OCI-LY3 (cell line): ENCODE measurements around the gene TTC7B.

Experiments used
- H2AFZ ChIP-seq: fragments of 200-600, 300-600 bp; shearing (Covaris generic); 2 replicates; pipeline ENCODE4 v1.6.0; 2014; ENCODE audit warnings: antibody characterized with exemption, low read depth, low read length
- H3K27ac ChIP-seq: fragments of 200-600, 300-600 bp; sonication (generic); 2 replicates; pipeline ENCODE4 v1.5.1; 2014; ENCODE audit warnings: mild to moderate bottlenecking, low read length, moderate library complexity, mixed read lengths
- H3K27me3 ChIP-seq: fragments of 200-600, 300-600 bp; sonication (generic); 2 replicates; pipeline ENCODE4 v1.6.1; 2014; ENCODE audit warnings: low read depth, low read length, mixed read lengths
- H3K36me3 ChIP-seq: fragments of 200-600, 300-600 bp; sonication (generic); replicated peaks from 2 replicates; pipeline ENCODE3; 2014; ENCODE audit warnings: low read depth, low read length, mixed read lengths
- H3K4me1 ChIP-seq: fragments of 300-600, 200-600 bp; sonication (generic); 2 replicates; pipeline ENCODE4 v1.6.1; 2014; ENCODE audit warnings: low read length, mixed read lengths
- H3K4me2 ChIP-seq: fragments of 200-600, 300-600 bp; sonication (generic); 2 replicates; pipeline ENCODE4 v1.6.1; 2014; ENCODE audit warnings: low read length, mixed read lengths
- H3K4me3 ChIP-seq: fragments of 300-600, 200-600 bp; sonication (generic); 2 replicates; pipeline ENCODE4 v1.5.1; 2014; ENCODE audit warnings: antibody characterized with exemption, mild to moderate bottlenecking, low read length, moderate library complexity
- H3K79me2 ChIP-seq: fragments of 300-600, 200-600 bp; shearing (Covaris generic); 2 replicates; pipeline ENCODE4 v1.6.1; 2014; ENCODE audit warnings: mild to moderate bottlenecking, low read length, mixed read lengths
- H3K9ac ChIP-seq: fragments of 300-600, 200-600 bp; shearing (Covaris generic); 2 replicates; pipeline ENCODE4 v1.6.0; 2014; ENCODE audit warnings: mild to moderate bottlenecking, low read length, moderate library complexity
- H3K9me3 ChIP-seq: fragments of 200-600, 300-600 bp; shearing (Covaris generic); 2 replicates; pipeline ENCODE4 v1.6.1; 2014; ENCODE audit warnings: low read length, mixed read lengths; ENCODE audit not compliant: insufficient read depth
- H4K20me1 ChIP-seq: fragments of 200-600, 300-600 bp; sonication (generic); 2 replicates; pipeline ENCODE4 v1.6.1; 2016; ENCODE audit warnings: low read length, mixed read lengths; ENCODE audit not compliant: insufficient read depth
- EZH2phosphoT487 ChIP-seq: fragments of 200-600 bp; shearing (Covaris generic); IDR thresholded peaks from 2 replicates; pipeline ENCODE4 v1.6.1; 2018; ENCODE audit warnings: antibody characterized with exemption, mixed run types, low read depth
- TF ChIP-seq, protein P1 (sequence below): fragments of 200-600, 300-600 bp; sonication (generic); IDR thresholded peaks from 2 replicates; pipeline ENCODE4 v1.5.1; 2014; ENCODE audit warnings: antibody characterized with exemption, low read length, low read depth

Gene TTC7B

DNA sequence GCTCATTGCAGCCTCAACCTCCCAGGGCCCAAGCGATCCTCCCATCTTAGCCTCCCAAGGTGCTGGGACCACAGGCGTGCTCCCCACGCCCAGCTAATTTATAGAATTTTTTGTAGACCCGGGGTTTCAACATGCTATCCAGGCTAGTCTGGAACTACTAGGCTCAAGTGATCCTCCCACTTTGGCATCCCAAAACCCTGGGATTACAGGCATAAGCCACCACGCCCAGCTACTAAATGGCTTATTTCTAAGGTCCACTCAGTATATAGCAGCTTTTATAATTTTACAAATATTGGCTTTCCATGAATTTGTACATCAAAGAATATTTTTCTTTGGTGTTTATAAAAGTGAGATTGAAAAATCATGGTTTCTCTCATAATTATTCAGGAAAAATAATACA lies 167.8 kb downstream of the TTC7B start:
- no peaks in the 10 kb centered on the region for H4K20me1 ChIP-seq
- no peaks in the 10 kb centered on the region for H3K79me2 ChIP-seq

DNA sequence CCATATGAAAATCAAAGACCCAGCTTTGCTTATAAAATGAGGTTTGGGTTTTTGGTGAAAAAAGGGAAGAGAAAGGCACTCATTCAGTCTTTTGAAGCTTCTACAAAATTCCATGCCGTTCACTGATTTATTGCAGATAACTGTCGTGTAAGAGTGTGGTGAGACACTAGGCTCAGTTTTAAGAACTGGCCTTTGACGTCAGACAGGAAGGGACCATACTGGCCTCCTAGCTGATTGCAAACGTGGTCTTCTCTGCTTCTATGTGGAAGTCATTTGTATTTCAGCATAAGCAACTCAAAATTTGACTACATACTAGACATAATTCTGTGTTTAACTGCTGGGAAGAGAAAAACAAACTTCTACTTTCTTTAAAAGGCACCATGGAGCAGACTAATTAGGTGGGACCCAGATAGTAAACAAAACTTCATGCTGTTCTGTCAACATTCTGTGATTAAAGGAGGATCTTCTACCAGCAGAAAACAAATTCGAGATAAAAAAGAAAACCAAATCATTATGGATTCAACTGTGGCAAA lies 168.7 kb downstream of the TTC7B start:
- Histone ChIP-seq H3K4me3 (no peak overlapping the region), H3K4me1 (peaks cover 9% of the 10 kb centered on the region), H3K79me2 (no peaks in the 10 kb centered on the region), H2AFZ (no peak overlapping the region), H3K27ac (no peak overlapping the region), H3K4me2 (no peak overlapping the region), H4K20me1 (no peaks in the 10 kb centered on the region), H3K9me3 (no peaks in the 10 kb centered on the region), H3K9ac (no peak overlapping the region), H3K27me3 (no peaks in the 10 kb centered on the region), H3K36me3 (no peaks in the 10 kb centered on the region)
- no peak for TF ChIP-seq EZH2phosphoT487

More for the DNA sequence above, 167.8 kb downstream of the TTC7B start:
- Histone ChIP-seq H3K4me1 (peaks cover 9% of the 10 kb centered on the region), H3K9me3 (no peaks in the 10 kb centered on the region), H3K4me3 (no peak overlapping the region), H2AFZ (no peak overlapping the region), H3K36me3 (no peaks in the 10 kb centered on the region), H3K27ac (no peak overlapping the region), H3K4me2 (no peak overlapping the region), H3K27me3 (no peaks in the 10 kb centered on the region), H3K9ac (no peak overlapping the region)
- TF ChIP-seq, protein P1, sequence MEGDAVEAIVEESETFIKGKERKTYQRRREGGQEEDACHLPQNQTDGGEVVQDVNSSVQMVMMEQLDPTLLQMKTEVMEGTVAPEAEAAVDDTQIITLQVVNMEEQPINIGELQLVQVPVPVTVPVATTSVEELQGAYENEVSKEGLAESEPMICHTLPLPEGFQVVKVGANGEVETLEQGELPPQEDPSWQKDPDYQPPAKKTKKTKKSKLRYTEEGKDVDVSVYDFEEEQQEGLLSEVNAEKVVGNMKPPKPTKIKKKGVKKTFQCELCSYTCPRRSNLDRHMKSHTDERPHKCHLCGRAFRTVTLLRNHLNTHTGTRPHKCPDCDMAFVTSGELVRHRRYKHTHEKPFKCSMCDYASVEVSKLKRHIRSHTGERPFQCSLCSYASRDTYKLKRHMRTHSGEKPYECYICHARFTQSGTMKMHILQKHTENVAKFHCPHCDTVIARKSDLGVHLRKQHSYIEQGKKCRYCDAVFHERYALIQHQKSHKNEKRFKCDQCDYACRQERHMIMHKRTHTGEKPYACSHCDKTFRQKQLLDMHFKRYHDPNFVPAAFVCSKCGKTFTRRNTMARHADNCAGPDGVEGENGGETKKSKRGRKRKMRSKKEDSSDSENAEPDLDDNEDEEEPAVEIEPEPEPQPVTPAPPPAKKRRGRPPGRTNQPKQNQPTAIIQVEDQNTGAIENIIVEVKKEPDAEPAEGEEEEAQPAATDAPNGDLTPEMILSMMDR: no peak
- TF ChIP-seq EZH2phosphoT487: no peak

DNA sequence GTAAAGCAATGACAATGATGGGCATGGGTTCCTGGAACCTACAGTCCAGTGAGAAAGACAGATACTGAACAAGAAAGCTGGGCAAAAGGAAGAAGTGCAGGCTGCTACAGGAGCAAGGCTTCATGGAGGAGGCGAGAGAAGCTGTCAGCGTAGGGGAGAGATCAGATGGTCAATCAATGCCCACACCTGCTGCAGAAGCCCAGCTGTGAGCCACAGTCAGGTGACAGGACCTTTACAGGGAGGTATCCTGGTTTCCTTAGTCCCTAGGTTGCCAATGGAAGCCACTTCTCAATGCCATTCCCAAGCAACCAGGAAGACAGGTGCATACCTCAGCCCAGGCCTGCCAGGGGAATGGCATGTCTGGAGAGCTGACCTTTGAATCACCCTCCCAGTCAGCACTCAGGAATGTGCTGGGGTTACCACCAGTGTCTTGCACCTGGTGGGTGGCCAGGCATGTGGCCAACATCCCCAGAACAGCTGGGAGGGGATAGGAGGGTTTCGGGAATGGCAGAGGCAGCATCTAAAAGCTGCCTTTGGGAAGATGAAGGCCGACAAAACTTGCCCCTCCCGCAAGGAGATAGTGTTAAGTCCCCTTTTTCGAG lies 170.3 kb downstream of the TTC7B start:
- Histone ChIP-seq H3K27ac (no peak overlapping the region), H3K9ac (no peak overlapping the region), H3K36me3 (no peaks in the 10 kb centered on the region), H3K4me1 (peaks cover 9% of the 10 kb centered on the region), H3K27me3 (no peaks in the 10 kb centered on the region), H3K4me3 (no peak overlapping the region), H3K9me3 (no peaks in the 10 kb centered on the region), H2AFZ (no peak overlapping the region), H3K79me2 (no peaks in the 10 kb centered on the region), H3K4me2 (no peak overlapping the region), H4K20me1 (no peaks in the 10 kb centered on the region)
- TF ChIP-seq, protein P1: no peak
- no peak for TF ChIP-seq EZH2phosphoT487

DNA sequence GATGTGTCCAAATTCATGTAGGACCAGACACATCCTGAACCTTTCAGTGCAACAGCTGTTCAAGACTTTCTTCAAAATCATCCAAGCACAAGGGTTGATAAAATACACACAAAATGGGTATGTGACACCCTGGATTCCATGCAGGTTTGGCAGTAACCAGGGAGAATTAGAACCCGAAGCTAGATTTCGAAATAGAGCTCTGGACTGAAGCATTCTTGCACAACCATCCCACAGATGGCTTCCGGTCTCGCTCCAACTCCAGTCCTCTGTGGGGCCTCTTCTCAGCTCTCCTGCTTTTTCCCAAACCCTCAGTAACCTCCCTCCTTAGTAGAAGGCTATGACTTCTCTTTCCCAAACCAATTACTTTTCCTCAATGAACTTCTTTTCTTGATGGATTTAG lies 171.3 kb downstream of the TTC7B start:
- no peak overlapping the region for H3K4me2 ChIP-seq
- no peak for TF ChIP-seq EZH2phosphoT487
- TF ChIP-seq, protein P1: no peak
- H3K4me1 ChIP-seq: peaks cover 9% of the 10 kb centered on the region
- H3K79me2 ChIP-seq: no peaks in the 10 kb centered on the region
- H3K9me3 ChIP-seq: no peaks in the 10 kb centered on the region
- H3K9ac ChIP-seq: no peak overlapping the region
- H3K27me3 ChIP-seq: no peaks in the 10 kb centered on the region
- H3K27ac ChIP-seq: no peak overlapping the region
- no peaks in the 10 kb centered on the region for H3K36me3 ChIP-seq
- H4K20me1 ChIP-seq: no peaks in the 10 kb centered on the region
- no peak overlapping the region for H2AFZ ChIP-seq
- H3K4me3 ChIP-seq: no peak overlapping the region
